ENCODE measurements around the gene TMEM139.

GRCh38 chr7:143256932-143257331, 27.8 kb upstream of the TMEM139 start:
- no peak for TF ChIP-seq POLR2A (IDR thresholded peaks at IDR 0.05)
- TF ChIP-seq CTCF (IDR thresholded peaks at IDR 0.05) = no peak
